Endothelial cell of umbilical vein (primary cell): ENCODE data around the gene IPO13. TPM values are rescaled to one million over a fixed set of nuclear protein-coding genes. Genes with fewer than 3 reads are reported as not detected.

Experiments
- BruUV-seq: library from RNA; stranded (reverse); fragments of 400-500 nt; replicated peaks from 2 replicates; lab custom pipeline; 2021; lab: Mats Ljungman, UMichigan
- CTCF ChIA-PET: fragments of 300-600, 350-600 bp; sonication (Branson Sonifier 250); formaldehyde crosslinking; loops from one replicate; lab custom pipeline; 2021; ENCODE audit warnings: antibody characterized with exemption, inconsistent platforms; lab: Charles Lee
- POLR2A ChIA-PET: fragments of 300-600, 350-600 bp; sonication (Branson Sonifier 250); formaldehyde crosslinking; loops from one replicate; lab custom pipeline; 2021; ENCODE audit warnings: antibody characterized with exemption, inconsistent platforms; lab: Charles Lee
- DNase-seq: peaks from one replicate; pipeline ENCODE4 v3.0.0-alpha.2; 2011; ENCODE audit warnings: low read depth, low spot score
- FAIRE-seq: peaks from 2 replicates; lab custom pipeline; 2011; peaks lifted over from hg19 to GRCh38; lab: Jason Lieb, UNC
- H2AFZ ChIP-seq: 2 replicates; pipeline ENCODE4 v1.6.0; 2012; ENCODE audit warnings: low read depth, low read length, control low read depth, inconsistent platforms
- H3K27ac ChIP-seq: 2 replicates; pipeline ENCODE4 v1.5.1; 2011; ENCODE audit warnings: low read depth, mild to moderate bottlenecking, control low read depth, low read length, moderate library complexity; ENCODE audit not compliant: insufficient read depth
- H3K27me3 ChIP-seq, 2 experiments: 2 replicates each; pipeline versions ENCODE4 v1.6.0 to v1.6.1; 2011; ENCODE audit warnings: low read length in 2 of 2, mixed read lengths in 1 of 2; ENCODE audit not compliant: control insufficient read depth in 2 of 2, insufficient read depth in 2 of 2
- H3K36me3 ChIP-seq, 2 experiments: 2 replicates in 1 of 2; 3 replicates in 1 of 2; pipeline ENCODE4 v1.5.1; 2011; ENCODE audit warnings: low read length in 2 of 2, mild to moderate bottlenecking in 1 of 2, moderate library complexity in 1 of 2; ENCODE audit not compliant: control insufficient read depth in 2 of 2, insufficient read depth in 2 of 2; ENCODE audit errors: extremely low read depth in 1 of 2
- H3K4me1 ChIP-seq: 3 replicates; pipeline ENCODE4 v1.5.1; 2011; ENCODE audit warnings: mild to moderate bottlenecking, low read length; ENCODE audit not compliant: control insufficient read depth, insufficient read depth; ENCODE audit errors: extremely low read depth
- H3K4me2 ChIP-seq: 2 replicates; pipeline ENCODE4 v1.6.1; 2011; ENCODE audit warnings: low read length, control low read depth, mixed read lengths; ENCODE audit not compliant: insufficient read depth
- H3K4me3 ChIP-seq, 3 experiments: fragments of 200-600 bp in 1 of 3; sonication (generic), shearing (Covaris generic) in 1 of 3; replicated peaks in 1 of 3; 2 replicates each; pipeline ENCODE4 v1.5.1; 2011 to 2016; ENCODE audit warnings: control low read depth in 3 of 3, low read length in 3 of 3, mild to moderate bottlenecking in 2 of 3, inconsistent platforms in 1 of 3, low read depth in 1 of 3, moderate library complexity in 1 of 3; ENCODE audit not compliant: insufficient read depth in 1 of 3
- H3K79me2 ChIP-seq: 2 replicates; pipeline ENCODE4 v1.6.0; 2012; ENCODE audit warnings: low read length, inconsistent platforms; ENCODE audit not compliant: control insufficient read depth, insufficient read depth
- H3K9ac ChIP-seq: replicated peaks from 2 replicates; pipeline ENCODE3; 2011; ENCODE audit warnings: low read length, control low read depth; ENCODE audit not compliant: insufficient read depth; ENCODE audit errors: extremely low read depth
- H3K9me1 ChIP-seq: replicated peaks from 3 replicates; pipeline ENCODE4 v1.6.0; 2011; ENCODE audit warnings: mild to moderate bottlenecking, low read length; ENCODE audit not compliant: control insufficient read depth, insufficient read depth; ENCODE audit errors: extremely low read depth
- H3K9me3 ChIP-seq: replicated peaks from 2 replicates; pipeline ENCODE4 v1.5.1; 2012; ENCODE audit warnings: low read length, inconsistent platforms; ENCODE audit not compliant: control insufficient read depth, insufficient read depth
- H4K20me1 ChIP-seq: replicated peaks from 2 replicates; pipeline ENCODE3; 2011; ENCODE audit warnings: mild to moderate bottlenecking, low read length; ENCODE audit not compliant: control insufficient read depth, insufficient read depth; ENCODE audit errors: extremely low read depth
- CTCF ChIP-seq, 2 donors: IDR thresholded peaks; 1 replicate in 1 of 2; 2 replicates in 1 of 2; pipeline ENCODE4 v1.5.1; 2011; ENCODE audit warnings: low read length in 2 of 2, mild to moderate bottlenecking in 2 of 2, moderate library complexity in 2 of 2, control low read depth in 1 of 2, inconsistent platforms in 1 of 2, low read depth in 1 of 2; ENCODE audit not compliant: insufficient read depth in 1 of 2; ENCODE audit errors: extremely low read depth in 1 of 2
- EZH2 ChIP-seq: IDR thresholded peaks from 2 replicates; pipeline ENCODE4 v1.6.1; 2012; ENCODE audit warnings: borderline replicate concordance, low read depth, mild to moderate bottlenecking, moderate library complexity, low read length, inconsistent platforms; ENCODE audit not compliant: severe bottlenecking
- FOS ChIP-seq: IDR thresholded peaks from 2 replicates; pipeline ENCODE4 v1.6.1; 2011; ENCODE audit warnings: mild to moderate bottlenecking, low read length, moderate library complexity, borderline replicate concordance; ENCODE audit not compliant: insufficient read depth
- JUN ChIP-seq: IDR thresholded peaks from 2 replicates; pipeline ENCODE4 v1.6.1; 2011; ENCODE audit warnings: borderline replicate concordance, low read depth; ENCODE audit not compliant: insufficient read length, insufficient read depth
- MAX ChIP-seq: IDR thresholded peaks from 2 replicates; pipeline ENCODE4 v1.6.1; 2011; ENCODE audit not compliant: insufficient read depth, insufficient read length
- POLR2A ChIP-seq: IDR thresholded peaks from 2 replicates; pipeline ENCODE4 v1.6.1; 2012; ENCODE audit warnings: low read depth, mild to moderate bottlenecking, control low read depth, low read length
- POLR2AphosphoS5 ChIP-seq: IDR thresholded peaks from 2 replicates; pipeline ENCODE4 v1.6.1; 2012; ENCODE audit warnings: low read depth, mild to moderate bottlenecking, control low read depth, low read length, moderate library complexity; ENCODE audit not compliant: insufficient read depth
- dilution Hi-C: fragments of 300-500 bp; cut with MboI; formaldehyde crosslinking; loops from one replicate; pipeline ENCODE4 v1.15.0; 2019; ENCODE audit warnings: low sequenced_read_pairs; ENCODE audit not compliant: extremely low pct_ligation_motif_present
- intact Hi-C: fragments of 100-400 bp; cut with micrococcal nuclease; formaldehyde crosslinking; loops from one replicate; pipeline ENCODE4 v1.10.0; 2022
- polyA plus RNA-seq, 4 experiments: library from polyadenylated mRNA; depleted of rRNA in 3 of 4; stranded (reverse) in 3 of 4; unstranded in 1 of 4; fragments of >200 nt; gene quantifications; 2 replicates each; pipeline versions ENCODE4 v1.2.1 to v1.2.3, GENCODE V29; 2011 to 2012; ENCODE audit warnings: missing spikeins in 1 of 4
- total RNA-seq: library from RNA; stranded (reverse); gene quantifications from 2 replicates; pipeline ENCODE4 v1.2.3, GENCODE V29; 2021

Gene IPO13
- total and polyA plus RNA-seq, 2 donors (not counting 3 experiments of a cell fraction or from before 2014, with no cell fraction given), result 28.9 to 29.3 TPM

DNA sequence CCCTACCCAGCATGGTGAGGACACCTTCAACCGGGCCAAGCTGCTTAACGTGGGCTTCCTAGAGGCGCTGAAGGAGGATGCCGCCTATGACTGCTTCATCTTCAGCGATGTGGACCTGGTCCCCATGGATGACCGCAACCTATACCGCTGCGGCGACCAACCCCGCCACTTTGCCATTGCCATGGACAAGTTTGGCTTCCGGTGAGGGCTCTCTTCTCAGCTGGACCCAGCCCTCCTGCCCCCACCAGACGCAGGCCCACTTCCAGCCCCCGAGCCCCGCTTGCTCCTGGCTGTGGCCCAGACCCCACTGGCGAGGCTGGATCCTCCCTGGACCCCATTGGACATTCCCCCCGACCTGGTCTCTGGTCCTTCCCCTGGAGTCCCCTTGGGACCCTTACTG lies 38.1 kb downstream of the IPO13 start:
- Histone ChIP-seq H3K9ac (no peak overlapping the region), H3K36me3 (peaks cover 0 to 10% of the 10 kb centered on the region in 2 experiments), H4K20me1 (no peaks in the 10 kb centered on the region), H3K27me3 (no peaks in the 10 kb centered on the region), H3K4me3 (no peak overlapping the region), H3K9me3 (no peaks in the 10 kb centered on the region), H3K9me1 (no peaks in the 10 kb centered on the region), H2AFZ (no peak overlapping the region), H3K4me2 (no peak overlapping the region), H3K4me1 (peaks cover 8% of the 10 kb centered on the region), H3K79me2 (peaks cover 18% of the 10 kb centered on the region), H3K27ac (no peak overlapping the region)
- DNase-seq (no peak), FAIRE-seq (no peak)
- no peak for TF ChIP-seq MAX
- TF ChIP-seq EZH2, result no peak
- TF ChIP-seq FOS, result no peak
- TF ChIP-seq JUN, result no peak
- TF ChIP-seq POLR2AphosphoS5, result no peak
- dilution Hi-C loops (no loop called here), intact Hi-C loops (no loop called here)
- ChIA-PET CTCF (no interaction called here), POLR2A (no interaction called here)
- no TSS peak for BruUV-seq

GRCh38 chr1:43985984-43986595 lies 39.3 kb downstream of the IPO13 start:
- BruUV-seq, result no TSS peak
- Histone ChIP-seq H3K79me2 (peaks cover 6% of the 10 kb centered on the region), H3K27ac (no peak overlapping the region), H3K9ac (no peak overlapping the region), H2AFZ (no peak overlapping the region), H3K4me3 (no peak overlapping the region), H3K9me3 (no peaks in the 10 kb centered on the region), H3K36me3 (peaks cover 0 to 10% of the 10 kb centered on the region in 2 experiments), H3K4me2 (no peak overlapping the region), H3K27me3 (no peaks in the 10 kb centered on the region), H3K9me1 (no peaks in the 10 kb centered on the region), H3K4me1 (peaks cover 2% of the 10 kb centered on the region), H4K20me1 (no peaks in the 10 kb centered on the region)
- dilution Hi-C loops, result no loop called here
- DNase-seq (no peak), FAIRE-seq (no peak)
- TF ChIP-seq POLR2A, result no peak
- no peak for TF ChIP-seq POLR2AphosphoS5
- TF ChIP-seq JUN, result no peak
- no peak for TF ChIP-seq CTCF (IDR thresholded peaks at IDR 0.05; ENCODE audit: extremely low read depth in 1 of 2, insufficient read depth in 1 of 2, low read depth in 1 of 2, low read length in 2 of 2)
- ChIA-PET POLR2A (no interaction called here), CTCF (interaction anchor here (1.3 kb wide), 1 partner anchor 62 kb away, joined by 8 read pairs; no protein-coding TSS in a partner anchor)
- intact Hi-C loops, result no loop called here
